Skeletal muscle satellite cell (primary cell): ENCODE measurements around the gene METTL26.
A peak's percentile ranks its signal among the peaks of the same experiment; 100 is the strongest.

Source experiments
- H3K27me3 ChIP-seq: 2 replicates; pipeline ENCODE4 v1.7.0; 2013; ENCODE audit warnings: low read length; ENCODE audit not compliant: control insufficient read depth, insufficient read depth
- H3K36me3 ChIP-seq: 2 replicates; pipeline ENCODE4 v1.7.0; 2013; ENCODE audit warnings: mild to moderate bottlenecking, control low read depth, low read length; ENCODE audit not compliant: insufficient read depth
- H3K4me1 ChIP-seq: 2 replicates; pipeline ENCODE4 v1.7.0; 2013; ENCODE audit warnings: low read length; ENCODE audit not compliant: control insufficient read depth, insufficient read depth
- H3K4me2 ChIP-seq: 2 replicates; pipeline ENCODE4 v1.7.0; 2013; ENCODE audit warnings: mild to moderate bottlenecking, low read length
- H3K4me3 ChIP-seq: 2 replicates; pipeline ENCODE4 v1.7.0; 2013; ENCODE audit warnings: low read length
- H3K9ac ChIP-seq: 2 replicates; pipeline ENCODE4 v1.7.0; 2013; ENCODE audit warnings: mild to moderate bottlenecking, low read depth, low read length, moderate library complexity
- H3K9me3 ChIP-seq: replicated peaks from 2 replicates; pipeline ENCODE4 v1.7.0; 2013; ENCODE audit warnings: mild to moderate bottlenecking, control low read depth, low read length

The METTL26 gene

GRCh38 chr16:593406-593805, 42.7 kb downstream of the METTL26 start:
- H3K9ac ChIP-seq = no peak overlapping the region
- peaks cover 4% of the 10 kb centered on the region for H3K36me3 ChIP-seq

GRCh38 chr16:592518-593306, 43.4 kb downstream of the METTL26 start:
- Histone ChIP-seq H3K4me2 (no peak overlapping the region), H3K4me1 (peaks cover 19% of the 10 kb centered on the region), H3K36me3 (peaks cover 4% of the 10 kb centered on the region), H3K4me3 (no peak overlapping the region), H3K27me3 (no peaks in the 10 kb centered on the region), H3K9ac (no peak overlapping the region), H3K9me3 (no peaks in the 10 kb centered on the region)

More at GRCh38 chr16:593406-593805, 42.7 kb downstream of the METTL26 start:
- Histone ChIP-seq H3K4me2 (no peak overlapping the region), H3K27me3 (no peaks in the 10 kb centered on the region), H3K9me3 (no peaks in the 10 kb centered on the region), H3K4me1 (peaks cover 12% of the 10 kb centered on the region), H3K4me3 (no peak overlapping the region)

GRCh38 chr16:591892-592517, 44.1 kb downstream of the METTL26 start:
- H3K9ac ChIP-seq = no peak overlapping the region

GRCh38 chr16:591231-591630, 44.9 kb downstream of the METTL26 start:
- Histone ChIP-seq H3K4me1 (peaks cover 30% of the 10 kb centered on the region), H3K9ac (no peak overlapping the region), H3K36me3 (peaks cover 4% of the 10 kb centered on the region), H3K4me3 (peak overlapping the region; percentile 96), H3K4me2 (peak overlapping the region; percentile 99), H3K27me3 (no peaks in the 10 kb centered on the region), H3K9me3 (no peaks in the 10 kb centered on the region)

More at GRCh38 chr16:591892-592517, 44.1 kb downstream of the METTL26 start:
- H3K4me1 ChIP-seq = peaks cover 23% of the 10 kb centered on the region
- H3K27me3 ChIP-seq = no peaks in the 10 kb centered on the region
- no peaks in the 10 kb centered on the region for H3K9me3 ChIP-seq
- peaks cover 4% of the 10 kb centered on the region for H3K36me3 ChIP-seq
- no peak overlapping the region for H3K4me3 ChIP-seq
- H3K4me2 ChIP-seq = no peak overlapping the region

GRCh38 chr16:590815-591200, 45.3 kb downstream of the METTL26 start:
- no peaks in the 10 kb centered on the region for H3K9me3 ChIP-seq
- H3K36me3 ChIP-seq = peaks cover 4% of the 10 kb centered on the region
- peaks cover 34% of the 10 kb centered on the region for H3K4me1 ChIP-seq
- H3K4me3 ChIP-seq = peak overlapping the region; percentile 96
- H3K27me3 ChIP-seq = no peaks in the 10 kb centered on the region
- H3K9ac ChIP-seq = peak overlapping the region; percentile 88
- peak overlapping the region; percentile 99 for H3K4me2 ChIP-seq

- H3K27me3 ChIP-seq = no peaks in the 10 kb centered on the region
- H3K9ac ChIP-seq = peak overlapping the region; percentile 88
- peaks cover 4% of the 10 kb centered on the region for H3K36me3 ChIP-seq
- H3K4me3 ChIP-seq = peak overlapping the region; percentile 96
- H3K4me2 ChIP-seq = peak overlapping the region; percentile 99
- no peaks in the 10 kb centered on the region for H3K9me3 ChIP-seq
- H3K4me1 ChIP-seq = peaks cover 39% of the 10 kb centered on the region
These were observed 45.8 kb downstream of the METTL26 start for GRCh38 chr16:590188-590814.

GRCh38 chr16:589658-590187, 46.4 kb downstream of the METTL26 start, which contains the start of gene RAB40C:
Gene RAB40C (plus strand): TSS chr16:590066. CDS start chr16:590292, 226 bp downstream.
- peaks cover 40% of the 10 kb centered on the region for H3K4me1 ChIP-seq
- H3K4me3 ChIP-seq = peak within 1 kb of the TSS; percentile 98
- peak within 1 kb of the TSS; percentile 90 for H3K9ac ChIP-seq
- H3K27me3 ChIP-seq = no peaks in the 10 kb centered on the region
- peak within 1 kb of the TSS; percentile 99 for H3K4me2 ChIP-seq
- H3K9me3 ChIP-seq = no peaks in the 10 kb centered on the region
- H3K36me3 ChIP-seq = peaks cover 4% of the 10 kb centered on the region

GRCh38 chr16:588889-589657, 47.0 kb downstream of the METTL26 start:
- H3K4me2 ChIP-seq = peak overlapping the region; percentile 94
- H3K9ac ChIP-seq = peak overlapping the region; percentile 90
- peaks cover 4% of the 10 kb centered on the region for H3K36me3 ChIP-seq
- peak overlapping the region; percentile 98 for H3K4me3 ChIP-seq
- no peaks in the 10 kb centered on the region for H3K27me3 ChIP-seq
- H3K9me3 ChIP-seq = no peaks in the 10 kb centered on the region
- peaks cover 40% of the 10 kb centered on the region for H3K4me1 ChIP-seq

GRCh38 chr16:588639-588888, 47.5 kb downstream of the METTL26 start:
- peaks cover 40% of the 10 kb centered on the region for H3K4me1 ChIP-seq
- H3K36me3 ChIP-seq = peaks cover 3% of the 10 kb centered on the region
- peak overlapping the region; percentile 94 for H3K4me2 ChIP-seq
- peak overlapping the region; percentile 98 for H3K4me3 ChIP-seq
- H3K27me3 ChIP-seq = no peaks in the 10 kb centered on the region
- H3K9me3 ChIP-seq = no peaks in the 10 kb centered on the region
- peak overlapping the region; percentile 90 for H3K9ac ChIP-seq

- Histone ChIP-seq H3K36me3 (peaks cover 6% of the 10 kb centered on the region), H3K4me3 (no peak overlapping the region), H3K9me3 (no peaks in the 10 kb centered on the region), H3K4me2 (peak overlapping the region; percentile 40), H3K9ac (no peak overlapping the region), H3K27me3 (no peaks in the 10 kb centered on the region), H3K4me1 (peaks cover 38% of the 10 kb centered on the region)
These were observed 49.2 kb downstream of the METTL26 start for GRCh38 chr16:586645-587590.
